ENCODE measurements around the gene KDM4C. TPM values are rescaled to one million over a fixed set of nuclear protein-coding genes. Genes with fewer than 3 reads are reported as not detected.

Gene KDM4C
- total and polyA plus RNA-seq, 4 donors: 9.5 to 54.4 (median 28.3) TPM

DNA sequence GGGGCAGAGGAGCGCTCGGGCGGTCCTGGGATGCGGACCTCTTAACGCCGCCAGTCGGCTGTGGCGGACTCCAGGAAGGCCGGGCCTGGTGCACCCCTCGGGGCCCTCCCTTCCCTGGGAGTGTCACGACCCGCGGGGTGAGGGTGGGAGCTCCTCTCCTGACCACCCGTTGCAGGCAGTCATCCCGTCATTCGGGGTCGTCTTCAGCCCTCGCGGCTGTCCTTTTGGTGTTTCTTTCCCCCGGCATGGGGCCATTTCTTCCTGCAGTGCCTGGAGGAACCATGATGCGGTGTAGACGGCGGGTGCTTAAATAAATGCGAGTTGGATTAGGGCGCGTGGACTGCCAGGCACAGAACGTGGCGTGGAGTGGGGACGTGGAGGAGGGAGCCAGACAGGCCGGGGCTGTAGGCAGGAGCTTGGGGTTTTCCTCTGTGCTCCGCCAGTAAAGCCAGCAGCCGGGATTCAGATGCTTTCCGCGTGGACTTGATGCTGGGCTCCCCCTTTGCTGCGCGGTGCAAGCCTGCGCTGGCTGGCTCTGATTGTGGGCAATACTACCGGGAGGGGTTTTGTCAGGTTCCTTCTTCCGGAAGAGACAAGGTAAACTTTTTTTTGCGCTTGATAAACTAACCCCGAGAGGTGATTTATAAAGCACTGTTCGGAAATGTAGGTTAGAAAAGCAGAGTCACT lies 868 bp downstream of the KDM4C start:
- Histone ChIP-seq H3K4me1 (ENCODE audit: control insufficient read depth in 1 of 2, insufficient read depth in 2 of 2, low read length in 2 of 2) (no peaks in the 10 kb centered on the region), H3K27ac (ENCODE audit: low read depth in 1 of 2, low read length in 2 of 2) (peak overlapping the region; percentile 90 to 91), H3K9me3 (ENCODE audit: control insufficient read depth, low read length) (no peaks in the 10 kb centered on the region), H3K27me3 (ENCODE audit: control insufficient read depth in 1 of 2, insufficient read depth in 2 of 2, low read length in 1 of 2) (no peaks in the 10 kb centered on the region), H3K36me3 (ENCODE audit: control insufficient read depth in 1 of 2, insufficient read depth in 2 of 2, low read length in 1 of 2) (no peaks in the 10 kb centered on the region), H3K4me3 (ENCODE audit: low read length in 2 of 2) (peak overlapping the region; percentile 86 to 95)
- ATAC-seq (ENCODE audit: low FRiP score) (peak; percentile 68), DNase-seq (peak; percentile 68 to 87)
- 0% methylated on average over 38 to 42 of the region's 42 CpGs for WGBS, 2 donors
- intact Hi-C loops (cut with DNase I): loop anchor here in 1 of 2 donors (1.0 to 10.0 kb wide), 4 partner anchors 56 to 751 kb away; a partner anchor contains a TSS

DNA sequence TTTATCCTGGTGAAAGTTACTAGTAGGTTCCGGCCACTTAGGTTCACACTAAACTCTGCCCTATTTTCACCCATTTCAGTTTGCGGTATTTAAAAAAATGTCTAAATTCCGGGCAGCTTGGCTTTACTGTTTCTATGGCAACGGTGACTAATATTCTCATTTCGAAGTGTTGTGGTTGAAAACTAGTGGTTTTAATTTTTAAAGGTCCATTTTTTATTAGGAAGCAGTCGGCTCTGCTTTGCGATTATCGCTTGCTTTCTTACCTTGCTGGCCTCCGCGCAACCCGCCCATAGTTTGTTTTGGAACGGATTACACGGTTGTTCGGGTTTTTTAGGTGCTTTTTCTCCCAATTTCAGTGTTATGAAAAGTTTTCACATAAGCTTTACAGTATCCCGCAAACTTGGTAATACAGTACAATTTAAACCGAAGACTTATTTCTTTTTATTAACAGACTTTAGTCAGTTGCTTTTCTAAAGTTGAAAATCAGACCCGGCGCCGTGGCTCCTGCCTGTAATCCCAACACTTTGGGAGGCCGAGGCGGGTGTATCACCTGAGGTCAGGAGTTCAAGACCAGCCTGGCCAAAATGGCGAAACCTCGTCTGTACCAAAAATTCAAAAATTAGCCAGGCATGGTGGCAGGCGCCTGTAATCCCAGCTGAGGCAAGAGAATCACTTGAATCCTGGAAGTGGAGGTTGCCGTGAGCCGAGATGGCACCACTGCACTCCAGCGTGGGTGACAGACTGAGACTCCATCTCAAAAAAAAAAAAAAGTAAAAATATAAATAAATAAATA lies 1.6 kb downstream of the KDM4C start:
- Histone ChIP-seq H3K27me3 (ENCODE audit: control insufficient read depth in 1 of 2, insufficient read depth in 2 of 2, low read length in 1 of 2) (no peaks in the 10 kb centered on the region), H3K9me3 (ENCODE audit: control insufficient read depth, low read length) (no peaks in the 10 kb centered on the region), H3K27ac (ENCODE audit: low read depth in 1 of 2, low read length in 2 of 2) (no peak overlapping the region), H3K4me1 (ENCODE audit: control insufficient read depth in 1 of 2, insufficient read depth in 2 of 2, low read length in 2 of 2) (no peaks in the 10 kb centered on the region), H3K36me3 (ENCODE audit: control insufficient read depth in 1 of 2, insufficient read depth in 2 of 2, low read length in 1 of 2) (no peaks in the 10 kb centered on the region), H3K4me3 (ENCODE audit: low read length in 2 of 2) (peak overlapping the region; percentile 50 to 95)
- WGBS, 2 donors: 19 to 22% methylated on average over 27 of the region's 27 CpGs
- intact Hi-C loops (cut with DNase I): loop anchor here in 1 of 2 donors (5.0 to 10.0 kb wide), 3 partner anchors 57 to 752 kb away; a partner anchor contains a TSS
- DNase-seq (no peak), ATAC-seq (ENCODE audit: low FRiP score) (peak; percentile 0)

- intact Hi-C loops (cut with DNase I): no loop called here
- Histone ChIP-seq H3K9me3 (ENCODE audit: control insufficient read depth, low read length) (no peaks in the 10 kb centered on the region), H3K27ac (ENCODE audit: low read depth in 1 of 2, low read length in 2 of 2) (no peak overlapping the region), H3K4me1 (ENCODE audit: control insufficient read depth in 1 of 2, insufficient read depth in 2 of 2, low read length in 2 of 2) (no peaks in the 10 kb centered on the region), H3K27me3 (ENCODE audit: control insufficient read depth in 1 of 2, insufficient read depth in 2 of 2, low read length in 1 of 2) (no peaks in the 10 kb centered on the region), H3K4me3 (ENCODE audit: low read length in 2 of 2) (no peak overlapping the region), H3K36me3 (ENCODE audit: control insufficient read depth in 1 of 2, insufficient read depth in 2 of 2, low read length in 1 of 2) (no peaks in the 10 kb centered on the region)
- WGBS, 2 donors: 82 to 85% methylated on average over 4 of the region's 4 CpGs
- DNase-seq: no peak
- no peak for ATAC-seq (ENCODE audit: low FRiP score)
These were observed 3.5 kb downstream of the KDM4C start for GRCh38 chr9:6761306-6761705.

DNA sequence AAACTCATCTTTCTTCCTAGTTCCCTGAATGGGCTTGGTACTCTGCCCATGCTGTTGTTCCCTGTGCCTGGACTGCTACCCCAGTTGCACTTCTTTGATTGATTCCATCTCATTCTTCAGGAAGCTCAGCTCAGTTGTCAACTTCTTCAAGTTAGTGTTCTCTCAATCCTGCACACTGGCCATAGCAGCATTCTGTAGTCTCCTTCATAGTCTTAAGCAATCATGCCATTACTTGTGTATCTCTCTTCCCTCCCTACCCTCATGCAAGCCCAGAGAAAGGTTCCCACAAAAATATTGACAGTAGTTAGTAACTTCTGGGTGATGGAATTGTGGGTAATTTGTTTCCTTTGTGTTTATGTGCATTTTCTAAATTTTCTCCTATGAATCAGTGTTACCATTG lies 5.5 kb downstream of the KDM4C start:
- H3K4me1 ChIP-seq (ENCODE audit: control insufficient read depth in 1 of 2, insufficient read depth in 2 of 2, low read length in 2 of 2): no peaks in the 10 kb centered on the region
- intact Hi-C loops (cut with DNase I): no loop called here
- H3K4me3 ChIP-seq (ENCODE audit: low read length in 2 of 2): no peak overlapping the region
- no peak for DNase-seq
- no peaks in the 10 kb centered on the region for H3K9me3 ChIP-seq (ENCODE audit: control insufficient read depth, low read length)
- no peak for ATAC-seq (ENCODE audit: low FRiP score)
- no peaks in the 10 kb centered on the region for H3K27me3 ChIP-seq (ENCODE audit: control insufficient read depth in 1 of 2, insufficient read depth in 2 of 2, low read length in 1 of 2)
- H3K27ac ChIP-seq (ENCODE audit: low read depth in 1 of 2, low read length in 2 of 2): no peak overlapping the region
- no peaks in the 10 kb centered on the region for H3K36me3 ChIP-seq (ENCODE audit: control insufficient read depth in 1 of 2, insufficient read depth in 2 of 2, low read length in 1 of 2)

DNA sequence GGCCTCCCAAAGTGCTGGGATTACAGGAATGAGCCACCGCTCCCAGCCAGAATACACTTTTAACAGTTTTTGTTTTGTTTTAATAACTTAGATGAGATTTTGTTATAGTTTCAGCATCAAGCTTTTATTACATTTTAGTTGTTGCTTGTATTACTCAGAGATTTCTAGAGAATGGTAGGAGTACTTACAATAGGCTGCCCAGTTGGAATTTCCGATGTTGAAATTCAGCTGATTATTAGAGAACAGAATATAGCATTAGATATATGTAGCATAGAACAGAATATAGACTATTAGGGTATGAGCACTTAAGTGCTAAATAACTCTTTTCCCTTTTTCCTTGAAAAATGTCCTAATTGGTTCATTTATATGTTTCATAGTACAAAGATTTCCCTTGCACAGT lies 6.2 kb downstream of the KDM4C start:
- 96 to 98% methylated on average over 2 of the region's 2 CpGs for WGBS, 2 donors
- no peaks in the 10 kb centered on the region for H3K27me3 ChIP-seq (ENCODE audit: control insufficient read depth in 1 of 2, insufficient read depth in 2 of 2, low read length in 1 of 2)
- H3K4me3 ChIP-seq (ENCODE audit: low read length in 2 of 2): no peak overlapping the region
- no peaks in the 10 kb centered on the region for H3K36me3 ChIP-seq (ENCODE audit: control insufficient read depth in 1 of 2, insufficient read depth in 2 of 2, low read length in 1 of 2)
- ATAC-seq (ENCODE audit: low FRiP score) (no peak), DNase-seq (no peak)
- no peak overlapping the region for H3K27ac ChIP-seq (ENCODE audit: low read depth in 1 of 2, low read length in 2 of 2)
- no peaks in the 10 kb centered on the region for H3K9me3 ChIP-seq (ENCODE audit: control insufficient read depth, low read length)
- H3K4me1 ChIP-seq (ENCODE audit: control insufficient read depth in 1 of 2, insufficient read depth in 2 of 2, low read length in 2 of 2): no peaks in the 10 kb centered on the region
- intact Hi-C loops (cut with DNase I): no loop called here

GRCh38 chr9:6764523-6764922 lies 6.8 kb downstream of the KDM4C start:
- ATAC-seq (ENCODE audit: low FRiP score) (no peak), DNase-seq (no peak)
- Histone ChIP-seq H3K27ac (ENCODE audit: low read depth in 1 of 2, low read length in 2 of 2) (no peak overlapping the region), H3K9me3 (ENCODE audit: control insufficient read depth, low read length) (no peaks in the 10 kb centered on the region), H3K36me3 (ENCODE audit: control insufficient read depth in 1 of 2, insufficient read depth in 2 of 2, low read length in 1 of 2) (no peaks in the 10 kb centered on the region), H3K4me1 (ENCODE audit: control insufficient read depth in 1 of 2, insufficient read depth in 2 of 2, low read length in 2 of 2) (no peaks in the 10 kb centered on the region), H3K27me3 (ENCODE audit: control insufficient read depth in 1 of 2, insufficient read depth in 2 of 2, low read length in 1 of 2) (no peaks in the 10 kb centered on the region), H3K4me3 (ENCODE audit: low read length in 2 of 2) (no peak overlapping the region)
- intact Hi-C loops (cut with DNase I): no loop called here

GRCh38 chr9:6764950-6765349 lies 7.2 kb downstream of the KDM4C start:
- Histone ChIP-seq H3K27me3 (ENCODE audit: control insufficient read depth in 1 of 2, insufficient read depth in 2 of 2, low read length in 1 of 2) (no peaks in the 10 kb centered on the region), H3K4me1 (ENCODE audit: control insufficient read depth in 1 of 2, insufficient read depth in 2 of 2, low read length in 2 of 2) (no peaks in the 10 kb centered on the region), H3K4me3 (ENCODE audit: low read length in 2 of 2) (no peak overlapping the region), H3K9me3 (ENCODE audit: control insufficient read depth, low read length) (no peaks in the 10 kb centered on the region), H3K36me3 (ENCODE audit: control insufficient read depth in 1 of 2, insufficient read depth in 2 of 2, low read length in 1 of 2) (no peaks in the 10 kb centered on the region), H3K27ac (ENCODE audit: low read depth in 1 of 2, low read length in 2 of 2) (no peak overlapping the region)
- intact Hi-C loops (cut with DNase I): no loop called here
- DNase-seq: no peak
- WGBS, 2 donors: 89 to 100% methylated on average over 1 of the region's 1 CpG
- no peak for ATAC-seq (ENCODE audit: low FRiP score)

DNA sequence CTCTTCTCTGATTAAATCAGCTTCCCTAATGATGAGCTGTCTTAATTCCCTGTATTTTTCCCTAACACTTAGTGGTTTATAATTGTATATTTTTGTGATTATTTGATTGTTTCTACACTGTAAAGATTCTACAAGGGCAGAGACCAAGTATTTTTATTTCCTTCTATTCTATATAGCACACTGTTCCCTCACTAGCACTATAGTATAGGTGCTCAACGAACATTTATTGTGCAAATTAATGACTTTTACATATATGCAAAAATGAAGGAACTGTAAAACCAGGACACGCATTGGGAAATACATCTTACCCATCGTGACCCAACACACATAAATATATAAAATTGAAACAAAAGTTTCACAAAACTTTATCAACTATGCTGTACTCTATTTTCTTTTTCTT lies 7.6 kb downstream of the KDM4C start:
- 88 to 91% methylated on average over 3 of the region's 3 CpGs for WGBS, 2 donors
- Histone ChIP-seq H3K4me3 (ENCODE audit: low read length in 2 of 2) (no peak overlapping the region), H3K36me3 (ENCODE audit: control insufficient read depth in 1 of 2, insufficient read depth in 2 of 2, low read length in 1 of 2) (no peaks in the 10 kb centered on the region), H3K27me3 (ENCODE audit: control insufficient read depth in 1 of 2, insufficient read depth in 2 of 2, low read length in 1 of 2) (no peaks in the 10 kb centered on the region), H3K9me3 (ENCODE audit: control insufficient read depth, low read length) (no peaks in the 10 kb centered on the region), H3K4me1 (ENCODE audit: control insufficient read depth in 1 of 2, insufficient read depth in 2 of 2, low read length in 2 of 2) (no peaks in the 10 kb centered on the region), H3K27ac (ENCODE audit: low read depth in 1 of 2, low read length in 2 of 2) (no peak overlapping the region)
- DNase-seq (no peak), ATAC-seq (ENCODE audit: low FRiP score) (no peak)
- intact Hi-C loops (cut with DNase I): no loop called here

DNA sequence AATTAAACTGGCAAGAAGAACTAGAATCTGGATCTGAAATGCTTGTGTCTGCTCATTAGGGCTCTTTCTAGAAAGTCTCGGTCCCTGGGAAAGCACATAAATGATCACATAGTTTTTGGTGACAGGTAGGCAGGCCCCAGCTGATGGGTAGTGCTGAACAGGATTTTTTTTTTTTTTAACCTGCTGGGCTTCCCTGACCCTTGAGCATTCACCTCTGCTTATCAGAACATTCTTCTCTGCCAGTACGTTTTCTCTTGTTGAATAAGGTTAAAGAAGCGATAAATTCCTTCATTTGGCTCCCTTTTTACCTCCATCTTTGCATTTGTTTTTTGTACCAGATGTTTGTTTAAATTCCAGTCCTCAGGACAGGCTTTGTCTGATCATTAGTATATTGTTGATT lies 8.8 kb downstream of the KDM4C start:
- ATAC-seq (ENCODE audit: low FRiP score): no peak
- intact Hi-C loops (cut with DNase I): no loop called here

More for the DNA sequence above, 8.8 kb downstream of the KDM4C start:
- Histone ChIP-seq H3K9me3 (ENCODE audit: control insufficient read depth, low read length) (no peaks in the 10 kb centered on the region), H3K4me3 (ENCODE audit: low read length in 2 of 2) (no peak overlapping the region), H3K36me3 (ENCODE audit: control insufficient read depth in 1 of 2, insufficient read depth in 2 of 2, low read length in 1 of 2) (no peaks in the 10 kb centered on the region), H3K4me1 (ENCODE audit: control insufficient read depth in 1 of 2, insufficient read depth in 2 of 2, low read length in 2 of 2) (no peaks in the 10 kb centered on the region), H3K27me3 (ENCODE audit: control insufficient read depth in 1 of 2, insufficient read depth in 2 of 2, low read length in 1 of 2) (no peaks in the 10 kb centered on the region), H3K27ac (ENCODE audit: low read depth in 1 of 2, low read length in 2 of 2) (no peak overlapping the region)
- 91 to 92% methylated on average over 3 of the region's 3 CpGs for WGBS, 2 donors
- no peak for DNase-seq
